Heart left ventricle (tissue), 13 donors: ENCODE data around the gene MRPL55.

Experiments used
- CTCF ChIP-seq, 12 donors: fragments of 200-600 bp; sonication (generic) in 4 of 12; IDR thresholded peaks; one replicate each; pipeline versions ENCODE4 v1.5.0 to v1.8.0; 2018 to 2022; ENCODE audit warnings: antibody characterized with exemption in 12 of 12, mild to moderate bottlenecking in 5 of 12
- POLR2A ChIP-seq, 2 donors: fragments of 450-650 bp; IDR thresholded peaks; one replicate each; pipeline ENCODE4 v1.6.1; 2017; ENCODE audit warnings: antibody characterized with exemption in 2 of 2, mild to moderate bottlenecking in 2 of 2, moderate library complexity in 2 of 2
- donor health status: ischemic (EF 13 %, LVEDD 7.1; RV severe dilation, severe dysfunction).
- donor health status: DM: no; HTN: yes; CAD: no.
- donor health status: DM: no; HTN: no; CAD: no.
- donor health status: ischemic (EF 25% LVEDD 6.9; RV normal size, moderate dysfunction).
- donor health status: ischemic (EF 25% LVEDD 5.7; RV mildly dilated, moderate dysfunction).
- donor health status: ischemic (EF 35%, LVEDD 5.7; RV mildly dilated, moderate dysfunction).
- donor health status: nonischemic (EF 11% LVEDD 7.7; RV severe dilation, severe dysfunction).
- donor health status: DM: yes; HTN: yes; CAD: no.
- donor health status: PGD.
- donor health status: ischemic (EF 29% LVEDD 5.4; RV normal size, mild dysfunction).
- donor health status: nonischemic (EF 23%, LVEDD 6.1; RV moderate dilation, normal function).

- TF ChIP-seq CTCF (IDR thresholded peaks at IDR 0.05) (no peak), POLR2A (IDR thresholded peaks at IDR 0.05) (no peak)
Measured at GRCh38 chr1:228136901-228137300, 27.8 kb upstream of the MRPL55 start.
